GM19193 (cell line): ENCODE data around the gene BLCAP.

Experiments
- POLR2A ChIP-seq: IDR thresholded peaks from 4 replicates; pipeline ENCODE4 v1.6.1; 2011; ENCODE audit not compliant: insufficient read depth, insufficient read length; ENCODE audit errors: extremely low read depth

Gene BLCAP

GRCh38 chr20:37506152-37506725 lies 21.4 kb downstream of the BLCAP start:
- no peak for TF ChIP-seq POLR2A

- TF ChIP-seq POLR2A: no peak
These were observed 22.2 kb downstream of the BLCAP start for GRCh38 chr20:37505263-37506151.

- no peak for TF ChIP-seq POLR2A
These were observed 23.1 kb downstream of the BLCAP start for GRCh38 chr20:37504404-37505096.

- no peak for TF ChIP-seq POLR2A
These were observed 24.3 kb downstream of the BLCAP start for GRCh38 chr20:37503256-37503927.

GRCh38 chr20:37502654-37503053 lies 25.0 kb downstream of the BLCAP start:
- TF ChIP-seq POLR2A: no peak

GRCh38 chr20:37501940-37502339 lies 25.7 kb downstream of the BLCAP start:
- no peak for TF ChIP-seq POLR2A

- no peak for TF ChIP-seq POLR2A
These were observed 27.4 kb downstream of the BLCAP start for GRCh38 chr20:37500311-37500710.

- no peak for TF ChIP-seq POLR2A
These were observed 29.5 kb downstream of the BLCAP start for GRCh38 chr20:37498066-37498665.

- TF ChIP-seq POLR2A: no peak
These were observed 32.9 kb downstream of the BLCAP start for GRCh38 chr20:37494796-37495195.

GRCh38 chr20:37494301-37494700 lies 33.4 kb downstream of the BLCAP start:
- no peak for TF ChIP-seq POLR2A

GRCh38 chr20:37492945-37493344 lies 34.7 kb downstream of the BLCAP start:
- no peak for TF ChIP-seq POLR2A

- no peak for TF ChIP-seq POLR2A
These were observed 35.5 kb downstream of the BLCAP start for GRCh38 chr20:37492096-37492625.

GRCh38 chr20:37490663-37491350 lies 36.9 kb downstream of the BLCAP start:
- TF ChIP-seq POLR2A: no peak

- no peak for TF ChIP-seq POLR2A
These were observed 43.3 kb downstream of the BLCAP start for GRCh38 chr20:37484331-37484730.
